Endothelial cell of umbilical vein (primary cell): ENCODE data around the gene ZW10. TPM values are rescaled to one million over a fixed set of nuclear protein-coding genes. Genes with fewer than 3 reads are reported as not detected.

ENCODE experiments used
- BruUV-seq: library from RNA; stranded (reverse); fragments of 400-500 nt; replicated peaks from 2 replicates; lab custom pipeline; 2021; lab: Mats Ljungman, UMichigan
- CTCF ChIA-PET: fragments of 300-600, 350-600 bp; sonication (Branson Sonifier 250); formaldehyde crosslinking; loops from one replicate; lab custom pipeline; 2021; ENCODE audit warnings: antibody characterized with exemption, inconsistent platforms; lab: Charles Lee
- POLR2A ChIA-PET: fragments of 300-600, 350-600 bp; sonication (Branson Sonifier 250); formaldehyde crosslinking; loops from one replicate; lab custom pipeline; 2021; ENCODE audit warnings: antibody characterized with exemption, inconsistent platforms; lab: Charles Lee
- DNase-seq: peaks from one replicate; pipeline ENCODE4 v3.0.0-alpha.2; 2011; ENCODE audit warnings: low read depth, low spot score
- FAIRE-seq: peaks from 2 replicates; lab custom pipeline; 2011; peaks lifted over from hg19 to GRCh38; lab: Jason Lieb, UNC
- H2AFZ ChIP-seq: 2 replicates; pipeline ENCODE4 v1.6.0; 2012; ENCODE audit warnings: low read depth, low read length, control low read depth, inconsistent platforms
- H3K27ac ChIP-seq: 2 replicates; pipeline ENCODE4 v1.5.1; 2011; ENCODE audit warnings: low read depth, mild to moderate bottlenecking, control low read depth, low read length, moderate library complexity; ENCODE audit not compliant: insufficient read depth
- H3K27me3 ChIP-seq, 2 experiments: 2 replicates each; pipeline versions ENCODE4 v1.6.0 to v1.6.1; 2011; ENCODE audit warnings: low read length in 2 of 2, mixed read lengths in 1 of 2; ENCODE audit not compliant: control insufficient read depth in 2 of 2, insufficient read depth in 2 of 2
- H3K36me3 ChIP-seq, 2 experiments: 2 replicates in 1 of 2; 3 replicates in 1 of 2; pipeline ENCODE4 v1.5.1; 2011; ENCODE audit warnings: low read length in 2 of 2, mild to moderate bottlenecking in 1 of 2, moderate library complexity in 1 of 2; ENCODE audit not compliant: control insufficient read depth in 2 of 2, insufficient read depth in 2 of 2; ENCODE audit errors: extremely low read depth in 1 of 2
- H3K4me1 ChIP-seq: 3 replicates; pipeline ENCODE4 v1.5.1; 2011; ENCODE audit warnings: mild to moderate bottlenecking, low read length; ENCODE audit not compliant: control insufficient read depth, insufficient read depth; ENCODE audit errors: extremely low read depth
- H3K4me2 ChIP-seq: 2 replicates; pipeline ENCODE4 v1.6.1; 2011; ENCODE audit warnings: low read length, control low read depth, mixed read lengths; ENCODE audit not compliant: insufficient read depth
- H3K4me3 ChIP-seq, 3 experiments: fragments of 200-600 bp in 1 of 3; sonication (generic), shearing (Covaris generic) in 1 of 3; replicated peaks in 1 of 3; 2 replicates each; pipeline ENCODE4 v1.5.1; 2011 to 2016; ENCODE audit warnings: control low read depth in 3 of 3, low read length in 3 of 3, mild to moderate bottlenecking in 2 of 3, inconsistent platforms in 1 of 3, low read depth in 1 of 3, moderate library complexity in 1 of 3; ENCODE audit not compliant: insufficient read depth in 1 of 3
- H3K79me2 ChIP-seq: 2 replicates; pipeline ENCODE4 v1.6.0; 2012; ENCODE audit warnings: low read length, inconsistent platforms; ENCODE audit not compliant: control insufficient read depth, insufficient read depth
- H3K9ac ChIP-seq: replicated peaks from 2 replicates; pipeline ENCODE3; 2011; ENCODE audit warnings: low read length, control low read depth; ENCODE audit not compliant: insufficient read depth; ENCODE audit errors: extremely low read depth
- H3K9me1 ChIP-seq: replicated peaks from 3 replicates; pipeline ENCODE4 v1.6.0; 2011; ENCODE audit warnings: mild to moderate bottlenecking, low read length; ENCODE audit not compliant: control insufficient read depth, insufficient read depth; ENCODE audit errors: extremely low read depth
- H3K9me3 ChIP-seq: replicated peaks from 2 replicates; pipeline ENCODE4 v1.5.1; 2012; ENCODE audit warnings: low read length, inconsistent platforms; ENCODE audit not compliant: control insufficient read depth, insufficient read depth
- H4K20me1 ChIP-seq: replicated peaks from 2 replicates; pipeline ENCODE3; 2011; ENCODE audit warnings: mild to moderate bottlenecking, low read length; ENCODE audit not compliant: control insufficient read depth, insufficient read depth; ENCODE audit errors: extremely low read depth
- GATA2 ChIP-seq: IDR thresholded peaks from 2 replicates; pipeline ENCODE4 v1.7.0; 2011; ENCODE audit warnings: low read depth, mild to moderate bottlenecking, moderate library complexity, mixed read lengths, low read length; ENCODE audit not compliant: insufficient read length, insufficient read depth
- MYC ChIP-seq: IDR thresholded peaks from one replicate; pipeline ENCODE4 v1.6.1; 2011; ENCODE audit warnings: mild to moderate bottlenecking, low read depth, low read length
- POLR2AphosphoS5 ChIP-seq: IDR thresholded peaks from 2 replicates; pipeline ENCODE4 v1.6.1; 2012; ENCODE audit warnings: low read depth, mild to moderate bottlenecking, control low read depth, low read length, moderate library complexity; ENCODE audit not compliant: insufficient read depth
- dilution Hi-C: fragments of 300-500 bp; cut with MboI; formaldehyde crosslinking; loops from one replicate; pipeline ENCODE4 v1.15.0; 2019; ENCODE audit warnings: low sequenced_read_pairs; ENCODE audit not compliant: extremely low pct_ligation_motif_present
- intact Hi-C: fragments of 100-400 bp; cut with micrococcal nuclease; formaldehyde crosslinking; loops from one replicate; pipeline ENCODE4 v1.10.0; 2022
- polyA plus RNA-seq, 4 experiments: library from polyadenylated mRNA; depleted of rRNA in 3 of 4; stranded (reverse) in 3 of 4; unstranded in 1 of 4; fragments of >200 nt; gene quantifications; 2 replicates each; pipeline versions ENCODE4 v1.2.1 to v1.2.3, GENCODE V29; 2011 to 2012; ENCODE audit warnings: missing spikeins in 1 of 4
- total RNA-seq: library from RNA; stranded (reverse); gene quantifications from 2 replicates; pipeline ENCODE4 v1.2.3, GENCODE V29; 2021
- TF ChIP-seq, protein P1 (sequence below), 2 donors: IDR thresholded peaks; 1 replicate in 1 of 2; 2 replicates in 1 of 2; pipeline ENCODE4 v1.5.1; 2011; ENCODE audit warnings: low read length in 2 of 2, mild to moderate bottlenecking in 2 of 2, moderate library complexity in 2 of 2, control low read depth in 1 of 2, inconsistent platforms in 1 of 2, low read depth in 1 of 2; ENCODE audit not compliant: insufficient read depth in 1 of 2; ENCODE audit errors: extremely low read depth in 1 of 2

ZW10 gene
- total and polyA plus RNA-seq, 2 donors (not counting 3 experiments of a cell fraction or from before 2014, with no cell fraction given): 7.5 to 22.1 TPM

GRCh38 chr11:113806406-113806805 is 32.9 kb upstream of the ZW10 start:
- H3K36me3 ChIP-seq: peaks cover 7 to 8% of the 10 kb centered on the region in 2 experiments
- H3K4me2 ChIP-seq: no peak overlapping the region
- H3K4me1 ChIP-seq: no peaks in the 10 kb centered on the region
- no peak for TF ChIP-seq GATA2
- TF ChIP-seq, protein P1, sequence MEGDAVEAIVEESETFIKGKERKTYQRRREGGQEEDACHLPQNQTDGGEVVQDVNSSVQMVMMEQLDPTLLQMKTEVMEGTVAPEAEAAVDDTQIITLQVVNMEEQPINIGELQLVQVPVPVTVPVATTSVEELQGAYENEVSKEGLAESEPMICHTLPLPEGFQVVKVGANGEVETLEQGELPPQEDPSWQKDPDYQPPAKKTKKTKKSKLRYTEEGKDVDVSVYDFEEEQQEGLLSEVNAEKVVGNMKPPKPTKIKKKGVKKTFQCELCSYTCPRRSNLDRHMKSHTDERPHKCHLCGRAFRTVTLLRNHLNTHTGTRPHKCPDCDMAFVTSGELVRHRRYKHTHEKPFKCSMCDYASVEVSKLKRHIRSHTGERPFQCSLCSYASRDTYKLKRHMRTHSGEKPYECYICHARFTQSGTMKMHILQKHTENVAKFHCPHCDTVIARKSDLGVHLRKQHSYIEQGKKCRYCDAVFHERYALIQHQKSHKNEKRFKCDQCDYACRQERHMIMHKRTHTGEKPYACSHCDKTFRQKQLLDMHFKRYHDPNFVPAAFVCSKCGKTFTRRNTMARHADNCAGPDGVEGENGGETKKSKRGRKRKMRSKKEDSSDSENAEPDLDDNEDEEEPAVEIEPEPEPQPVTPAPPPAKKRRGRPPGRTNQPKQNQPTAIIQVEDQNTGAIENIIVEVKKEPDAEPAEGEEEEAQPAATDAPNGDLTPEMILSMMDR (IDR thresholded peaks at IDR 0.05; ENCODE audit: extremely low read depth in 1 of 2, insufficient read depth in 1 of 2, low read depth in 1 of 2, low read length in 2 of 2): peak; percentile 35 to 65
- dilution Hi-C loops (no loop called here), intact Hi-C loops (loop anchor here (1.0 to 2.0 kb wide), 3 partner anchors 68 to 456 kb away; partner anchors contain the start of gene USP28)
- no peak overlapping the region for H2AFZ ChIP-seq
- no peaks in the 10 kb centered on the region for H3K9me3 ChIP-seq
- POLR2A ChIA-PET: no interaction called here
- H3K9ac ChIP-seq: no peak overlapping the region
- no peaks in the 10 kb centered on the region for H3K9me1 ChIP-seq
- CTCF ChIA-PET: interaction anchor here (0.5 to 4.4 kb wide), 19 partner anchors 9 to 471 kb away, joined by 3 to 80 read pairs (median 4); partner anchors contain the start of genes USP28 and ZW10
- DNase-seq: peak; percentile 30
- H4K20me1 ChIP-seq: no peaks in the 10 kb centered on the region
- H3K79me2 ChIP-seq: no peaks in the 10 kb centered on the region
- peak; percentile 4 for FAIRE-seq
- no peak overlapping the region for H3K27ac ChIP-seq
- no peaks in the 10 kb centered on the region for H3K27me3 ChIP-seq
- no TSS peak for BruUV-seq
- H3K4me3 ChIP-seq: no peak overlapping the region

- H3K36me3 ChIP-seq: peaks cover 7 to 8% of the 10 kb centered on the region in 2 experiments
Observed at GRCh38 chr11:113805640-113806039, 32.1 kb upstream of the ZW10 start.

More at GRCh38 chr11:113805640-113806039, 32.1 kb upstream of the ZW10 start:
- ChIA-PET CTCF (interaction anchor here (0.8 to 4.4 kb wide), 10 partner anchors 9 to 457 kb away, joined by 3 to 80 read pairs (median 4); partner anchors contain the start of gene ZW10), POLR2A (no interaction called here)
- DNase-seq (no peak), FAIRE-seq (no peak)
- dilution Hi-C loops: no loop called here
- no peak overlapping the region for H3K4me2 ChIP-seq
- BruUV-seq: no TSS peak
- no peak overlapping the region for H3K9ac ChIP-seq
- no peak overlapping the region for H3K27ac ChIP-seq
- H3K4me3 ChIP-seq: no peak overlapping the region
- no peaks in the 10 kb centered on the region for H3K9me3 ChIP-seq
- no peaks in the 10 kb centered on the region for H3K27me3 ChIP-seq
- no peaks in the 10 kb centered on the region for H3K79me2 ChIP-seq
- intact Hi-C loops: loop anchor here (1.0 to 2.0 kb wide), 3 partner anchors 69 to 457 kb away; partner anchors contain the start of gene USP28
- TF ChIP-seq MYC (no peak), POLR2AphosphoS5 (no peak)
- H4K20me1 ChIP-seq: no peaks in the 10 kb centered on the region
- no peaks in the 10 kb centered on the region for H3K9me1 ChIP-seq
- H2AFZ ChIP-seq: no peak overlapping the region
- H3K4me1 ChIP-seq: no peaks in the 10 kb centered on the region
